Mesendoderm (in vitro differentiated cells): ENCODE data around the gene SLIT3.

Experiments
- DNase-seq: peaks from one replicate; pipeline ENCODE4 v3.0.0; 2013
- H2AK5ac ChIP-seq: 2 replicates; pipeline ENCODE4 v1.6.1; 2013; ENCODE audit warnings: low read length, inconsistent platforms
- H2BK120ac ChIP-seq: 2 replicates; pipeline ENCODE4 v1.6.1; 2013; ENCODE audit warnings: low read depth, mild to moderate bottlenecking, low read length, moderate library complexity, mixed read lengths
- H2BK15ac ChIP-seq: replicated peaks from 2 replicates; pipeline ENCODE4 v1.6.1; 2013; ENCODE audit warnings: low read depth, mild to moderate bottlenecking, moderate library complexity
- H2BK5ac ChIP-seq: 2 replicates; pipeline ENCODE4 v1.6.1; 2013; ENCODE audit warnings: low read length, inconsistent platforms
- H3K18ac ChIP-seq: 2 replicates; pipeline ENCODE4 v1.6.1; 2013; ENCODE audit warnings: mild to moderate bottlenecking, low read length, mixed read lengths
- H3K23ac ChIP-seq: one replicate; pipeline ENCODE4 v1.6.1; 2013; ENCODE audit warnings: low read length
- H3K27ac ChIP-seq: 2 replicates; pipeline ENCODE4 v1.5.1; 2013; ENCODE audit warnings: low read depth, mild to moderate bottlenecking, inconsistent platforms, low read length, moderate library complexity
- H3K27me3 ChIP-seq: 2 replicates; pipeline ENCODE4 v1.6.1; 2013; ENCODE audit warnings: low read length, control low read depth, mild to moderate bottlenecking, inconsistent platforms; ENCODE audit not compliant: insufficient read depth, poor library complexity
- H3K36me3 ChIP-seq: 2 replicates; pipeline ENCODE4 v1.6.1; 2013; ENCODE audit warnings: low read length, inconsistent platforms; ENCODE audit not compliant: control insufficient read depth, insufficient read depth
- H3K4ac ChIP-seq: one replicate; pipeline ENCODE4 v1.6.1; 2013; ENCODE audit warnings: low read depth, mild to moderate bottlenecking, low read length, moderate library complexity
- H3K4me1 ChIP-seq: 2 replicates; pipeline ENCODE4 v1.6.1; 2013; ENCODE audit warnings: low read depth, low read length, inconsistent platforms; ENCODE audit not compliant: control insufficient read depth
- H3K4me2 ChIP-seq: 2 replicates; pipeline ENCODE4 v1.6.1; 2013; ENCODE audit warnings: low read length
- H3K4me3 ChIP-seq: 2 replicates; pipeline ENCODE4 v1.5.1; 2013; ENCODE audit warnings: mild to moderate bottlenecking, low read length
- H3K56ac ChIP-seq: one replicate; pipeline ENCODE4 v1.6.1; 2013; ENCODE audit warnings: low read length
- H3K79me1 ChIP-seq: 2 replicates; pipeline ENCODE4 v1.6.1; 2013; ENCODE audit warnings: low read length, inconsistent platforms
- H3K79me2 ChIP-seq: 2 replicates; pipeline ENCODE4 v1.6.1; 2013; ENCODE audit warnings: mild to moderate bottlenecking, low read length; ENCODE audit not compliant: control insufficient read depth, insufficient read depth
- H3K9ac ChIP-seq: 2 replicates; pipeline ENCODE4 v1.6.1; 2013; ENCODE audit warnings: low read length, inconsistent platforms
- H4K5ac ChIP-seq: one replicate; pipeline ENCODE4 v1.6.1; 2013; ENCODE audit warnings: low read length
- H4K8ac ChIP-seq: one replicate; pipeline ENCODE4 v1.6.1; 2013; ENCODE audit warnings: low read depth, mild to moderate bottlenecking, control low read depth, low read length, moderate library complexity
- WGBS: extraction: QIAGEN DNeasy Blood & Tissue Kit; methylation state at CpG from one replicate; pipeline ENCODE4 v1.1.7; 2013; ENCODE audit warnings: low lambda C conversion rate, missing lambda C conversion rate; ENCODE audit not compliant: insufficient coverage; ENCODE audit errors: extremely low coverage; 5-methylcytosine and 5-hydroxymethylcytosine counted together

SLIT3 gene

DNA sequence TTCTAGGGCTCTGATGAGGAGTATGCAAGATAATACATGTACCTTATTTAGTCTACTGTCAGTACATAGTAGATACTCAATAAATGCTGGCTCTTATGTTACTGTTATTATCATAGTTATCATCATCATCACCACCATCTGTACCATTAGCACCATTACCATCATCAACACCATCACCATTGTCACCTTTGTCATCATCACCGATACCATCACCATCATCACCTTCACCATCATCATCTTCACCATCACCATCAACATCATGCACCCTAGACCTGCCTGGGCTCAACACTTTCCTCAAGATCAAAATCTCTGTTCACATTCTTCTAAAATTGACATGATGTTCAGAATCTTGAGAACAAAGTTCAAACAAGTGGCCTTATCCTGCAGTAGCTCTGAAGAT lies 595.6 kb downstream of the SLIT3 start:
- Histone ChIP-seq H3K27ac (no peak overlapping the region), H2BK5ac (no peak overlapping the region), H3K36me3 (no peaks in the 10 kb centered on the region), H3K4me1 (no peaks in the 10 kb centered on the region), H3K23ac (no peak overlapping the region), H3K4me3 (no peak overlapping the region), H4K8ac (no peak overlapping the region), H3K9ac (no peak overlapping the region), H3K4ac (no peak overlapping the region), H2AK5ac (no peak overlapping the region), H2BK120ac (no peak overlapping the region), H3K18ac (no peak overlapping the region), H2BK15ac (no peak overlapping the region), H3K4me2 (no peak overlapping the region), H3K79me1 (no peaks in the 10 kb centered on the region), H3K27me3 (no peaks in the 10 kb centered on the region), H4K5ac (no peak overlapping the region), H3K56ac (no peak overlapping the region), H3K79me2 (no peaks in the 10 kb centered on the region)
- 100% methylated on average over 1 of the region's 1 CpG for WGBS
- DNase-seq: no peak

DNA sequence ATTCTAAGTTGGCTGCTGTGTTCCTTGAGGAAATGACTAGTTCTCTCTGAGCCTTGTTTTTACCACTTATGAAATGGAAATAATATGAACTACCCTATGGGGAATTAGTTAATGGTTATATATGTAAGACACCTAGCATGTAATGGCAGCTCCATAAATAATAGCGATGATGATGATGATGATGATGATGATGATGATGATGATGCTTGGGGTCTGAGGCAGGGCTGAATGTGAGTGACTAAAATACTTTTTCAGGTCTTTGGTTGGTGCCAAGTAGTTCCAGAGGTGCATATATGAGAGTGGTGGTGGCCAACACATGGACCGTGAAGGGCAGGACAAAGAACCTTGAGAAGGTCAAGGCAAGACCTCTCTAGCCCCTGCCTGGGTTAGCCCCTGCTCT lies 598.4 kb downstream of the SLIT3 start:
- Histone ChIP-seq H2BK5ac (no peak overlapping the region), H3K27me3 (no peaks in the 10 kb centered on the region)
- no CpG with 5 or more reads among the region's 2 CpGs for WGBS

DNA sequence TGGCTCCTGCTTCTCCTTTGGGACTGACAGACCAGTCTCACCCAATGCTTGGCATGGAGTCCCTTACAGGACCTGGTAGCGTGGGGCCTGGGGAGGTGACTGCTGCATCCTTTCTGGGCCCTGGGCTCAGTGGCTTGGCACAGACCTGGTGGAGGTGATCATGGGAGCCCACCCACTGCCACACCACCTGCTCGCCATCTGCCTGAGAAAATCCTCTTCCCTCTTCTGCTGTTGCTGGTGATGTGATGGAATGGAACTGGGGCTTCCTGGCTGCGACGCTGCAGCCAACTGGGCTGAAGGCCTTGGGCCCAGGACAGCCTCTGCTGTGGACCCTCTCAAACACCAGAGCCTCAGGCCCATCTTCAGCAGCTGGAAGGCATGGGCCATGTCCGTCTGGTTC lies 599.3 kb downstream of the SLIT3 start:
- Histone ChIP-seq H3K4me3 (no peak overlapping the region), H2BK5ac (no peak overlapping the region), H3K79me2 (no peaks in the 10 kb centered on the region), H3K79me1 (no peaks in the 10 kb centered on the region), H4K8ac (no peak overlapping the region), H2BK15ac (no peak overlapping the region), H2BK120ac (no peak overlapping the region), H3K56ac (no peak overlapping the region), H3K36me3 (no peaks in the 10 kb centered on the region), H4K5ac (no peak overlapping the region), H3K18ac (no peak overlapping the region), H3K27ac (no peak overlapping the region), H3K27me3 (no peaks in the 10 kb centered on the region), H3K4ac (no peak overlapping the region), H2AK5ac (no peak overlapping the region), H3K4me1 (no peaks in the 10 kb centered on the region), H3K23ac (no peak overlapping the region), H3K9ac (no peak overlapping the region), H3K4me2 (no peak overlapping the region)
- WGBS: no CpG with 5 or more reads among the region's 5 CpGs
- DNase-seq: no peak

More for the DNA sequence above, 598.4 kb downstream of the SLIT3 start:
- H3K23ac ChIP-seq: no peak overlapping the region
- H3K4ac ChIP-seq: no peak overlapping the region
- no peak overlapping the region for H3K9ac ChIP-seq
- H3K36me3 ChIP-seq: no peaks in the 10 kb centered on the region
- no peaks in the 10 kb centered on the region for H3K4me1 ChIP-seq
- no peak for DNase-seq
- no peak overlapping the region for H2AK5ac ChIP-seq
- H3K56ac ChIP-seq: no peak overlapping the region
- no peak overlapping the region for H4K5ac ChIP-seq
- no peaks in the 10 kb centered on the region for H3K79me1 ChIP-seq
- H3K4me3 ChIP-seq: no peak overlapping the region
- H3K18ac ChIP-seq: no peak overlapping the region
- no peak overlapping the region for H4K8ac ChIP-seq
- no peak overlapping the region for H2BK15ac ChIP-seq
- H2BK120ac ChIP-seq: no peak overlapping the region
- no peaks in the 10 kb centered on the region for H3K79me2 ChIP-seq
- no peak overlapping the region for H3K4me2 ChIP-seq
- no peak overlapping the region for H3K27ac ChIP-seq

DNA sequence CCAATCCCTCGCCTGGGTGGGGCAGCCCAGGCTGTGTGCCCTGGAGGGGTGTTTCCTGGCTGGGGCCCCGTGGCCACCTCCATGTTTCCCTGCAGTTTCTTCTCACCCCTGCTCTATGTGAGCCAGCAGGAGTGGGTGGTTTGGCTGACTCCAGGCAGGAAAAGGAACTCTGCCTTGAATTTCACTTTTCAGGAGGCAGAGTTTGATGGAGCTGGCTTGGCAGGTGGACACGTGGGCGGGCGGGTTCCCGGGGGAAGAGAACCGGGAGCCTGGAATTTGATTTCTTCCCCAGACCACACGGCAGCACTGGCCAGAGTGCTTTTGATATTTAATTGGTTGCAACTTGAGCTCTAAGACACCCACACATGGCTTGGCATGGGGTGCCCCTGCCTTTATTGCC lies 601.9 kb downstream of the SLIT3 start:
- Histone ChIP-seq H3K9ac (no peak overlapping the region), H3K23ac (no peak overlapping the region), H3K27me3 (no peaks in the 10 kb centered on the region), H3K36me3 (no peaks in the 10 kb centered on the region), H3K79me1 (no peaks in the 10 kb centered on the region), H3K4me3 (no peak overlapping the region), H3K56ac (no peak overlapping the region), H3K79me2 (no peaks in the 10 kb centered on the region), H3K4me2 (no peak overlapping the region), H3K4ac (no peak overlapping the region), H4K5ac (no peak overlapping the region), H3K27ac (no peak overlapping the region), H4K8ac (no peak overlapping the region), H2BK15ac (no peak overlapping the region), H2BK5ac (no peak overlapping the region), H3K18ac (no peak overlapping the region), H3K4me1 (no peaks in the 10 kb centered on the region), H2BK120ac (no peak overlapping the region), H2AK5ac (no peak overlapping the region)
- WGBS: no CpG with 5 or more reads among the region's 8 CpGs
- no peak for DNase-seq

DNA sequence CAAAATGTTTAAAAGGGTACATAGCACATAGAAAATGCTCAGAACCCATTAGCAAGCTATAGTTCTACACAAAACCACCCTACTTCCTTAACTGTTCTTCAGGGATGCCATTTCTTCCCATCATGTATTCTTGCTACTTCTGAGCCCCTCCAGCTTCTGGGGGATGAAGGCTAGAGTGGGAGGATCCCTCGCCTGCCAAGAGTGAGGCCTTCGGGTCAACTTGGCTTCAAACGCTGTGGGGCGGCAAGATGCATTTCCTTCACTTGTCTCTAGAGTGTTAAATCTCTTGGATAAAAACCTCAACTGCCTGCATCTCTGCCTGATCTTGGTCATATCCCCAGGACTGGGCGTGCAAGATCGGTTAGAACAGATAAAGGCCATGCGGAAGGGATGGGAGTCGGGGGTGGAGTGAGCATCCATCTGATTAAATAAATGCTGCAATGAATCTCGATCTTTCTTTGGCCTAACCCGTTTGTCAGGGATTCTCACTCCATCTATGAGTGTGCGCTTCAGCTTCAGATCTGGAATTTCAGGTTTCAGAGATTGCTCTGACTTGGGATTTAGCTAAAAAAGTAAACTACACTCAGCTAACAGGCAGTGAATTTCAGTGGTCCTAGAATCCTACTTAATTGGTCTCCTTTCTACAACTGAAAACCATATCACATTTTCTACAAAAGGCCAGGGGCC lies 603.8 kb downstream of the SLIT3 start:
- Histone ChIP-seq H3K36me3 (no peaks in the 10 kb centered on the region), H4K5ac (no peak overlapping the region), H4K8ac (no peak overlapping the region), H3K4me3 (no peak overlapping the region), H2BK5ac (no peak overlapping the region), H3K27ac (no peak overlapping the region), H3K4ac (no peak overlapping the region), H3K79me2 (no peaks in the 10 kb centered on the region), H3K4me1 (peaks cover 5% of the 10 kb centered on the region), H3K9ac (no peak overlapping the region), H2BK15ac (no peak overlapping the region), H2AK5ac (no peak overlapping the region), H3K56ac (no peak overlapping the region), H3K18ac (no peak overlapping the region), H3K4me2 (no peak overlapping the region), H2BK120ac (no peak overlapping the region), H3K27me3 (no peaks in the 10 kb centered on the region), H3K79me1 (no peaks in the 10 kb centered on the region), H3K23ac (no peak overlapping the region)
- DNase-seq: no peak
- no CpG with 5 or more reads among the region's 11 CpGs for WGBS

DNA sequence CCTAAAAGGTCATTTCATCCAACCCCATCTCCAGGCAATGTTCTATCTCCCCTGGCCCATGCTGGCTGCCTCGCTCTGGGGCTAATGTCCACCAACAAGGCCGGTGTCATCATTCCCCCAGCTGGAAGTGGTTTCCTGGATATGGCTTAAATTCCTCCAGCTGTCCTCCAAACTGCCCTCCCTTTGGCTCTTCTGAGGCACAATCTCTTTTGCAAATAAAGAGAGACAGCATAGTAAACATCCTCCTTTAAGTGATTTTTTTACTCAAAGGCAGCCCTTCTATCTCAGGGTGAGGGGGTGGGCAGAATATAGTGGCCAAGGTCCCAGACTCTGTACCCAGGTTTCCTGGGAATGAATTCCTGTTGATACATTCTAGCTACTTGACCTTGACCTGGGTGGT lies 604.3 kb downstream of the SLIT3 start:
- WGBS: no CpG with 5 or more reads among the region's 2 CpGs
- Histone ChIP-seq H3K23ac (no peak overlapping the region), H3K27me3 (no peaks in the 10 kb centered on the region), H2AK5ac (no peak overlapping the region), H4K8ac (no peak overlapping the region), H2BK15ac (no peak overlapping the region), H2BK5ac (no peak overlapping the region), H3K56ac (no peak overlapping the region), H2BK120ac (no peak overlapping the region), H3K4me1 (peaks cover 5% of the 10 kb centered on the region), H3K27ac (no peak overlapping the region), H3K4me2 (no peak overlapping the region), H3K36me3 (no peaks in the 10 kb centered on the region), H3K9ac (no peak overlapping the region), H3K79me2 (no peaks in the 10 kb centered on the region), H3K4ac (no peak overlapping the region), H3K4me3 (no peak overlapping the region), H4K5ac (no peak overlapping the region), H3K79me1 (no peaks in the 10 kb centered on the region), H3K18ac (no peak overlapping the region)
- DNase-seq: no peak
